HPDE6-E6E7 (cell line): ENCODE measurements around the gene PRKAG2.
A peak's percentile ranks its signal among the peaks of the same experiment; 100 is the strongest.

Source experiments
- DNase-seq: peaks from one replicate; pipeline ENCODE4 v3.0.0; 2011; ENCODE audit warnings: missing footprints; ENCODE audit errors: extremely low spot score

PRKAG2 gene

DNA sequence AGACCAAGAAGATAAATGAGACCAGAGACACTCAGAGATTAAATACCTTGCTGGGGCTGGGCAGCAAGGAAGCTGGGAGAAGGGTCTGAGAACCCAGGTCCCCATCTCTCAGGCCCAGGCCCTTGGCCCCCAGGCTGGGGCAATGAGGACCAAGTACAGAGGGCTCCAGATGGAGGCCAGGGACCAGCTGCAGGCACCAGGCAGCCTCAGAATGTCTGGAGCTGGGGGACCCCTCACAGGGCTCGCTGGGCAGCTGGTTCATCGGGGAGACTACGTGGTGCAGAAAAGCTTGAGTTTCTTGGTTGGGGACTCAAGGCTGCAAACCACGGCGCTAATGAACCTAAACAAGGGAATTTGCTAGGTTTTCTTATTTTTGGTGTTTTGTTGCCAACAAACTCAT, 75.6 kb downstream of the PRKAG2 start:
- no peak for DNase-seq

DNA sequence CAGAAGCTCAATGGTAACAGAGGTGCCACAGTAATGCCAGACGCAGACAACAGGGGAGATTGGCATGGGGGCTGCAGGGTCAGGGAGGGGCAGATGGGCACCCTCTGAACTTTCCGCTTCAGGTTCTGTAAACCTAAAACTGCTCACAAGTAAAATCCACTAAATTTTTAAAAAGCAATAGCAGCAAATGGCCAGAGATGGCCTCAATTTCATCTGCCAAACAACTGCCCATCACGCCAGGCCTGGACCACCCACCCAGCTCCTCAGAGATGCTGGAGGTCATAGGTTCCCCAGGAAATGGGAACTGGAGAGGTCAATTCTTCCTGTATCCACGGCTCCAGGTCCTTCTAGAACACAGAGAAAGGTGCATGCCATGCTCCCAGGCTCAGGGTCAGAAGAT, 76.1 kb downstream of the PRKAG2 start:
- DNase-seq, result no peak

DNA sequence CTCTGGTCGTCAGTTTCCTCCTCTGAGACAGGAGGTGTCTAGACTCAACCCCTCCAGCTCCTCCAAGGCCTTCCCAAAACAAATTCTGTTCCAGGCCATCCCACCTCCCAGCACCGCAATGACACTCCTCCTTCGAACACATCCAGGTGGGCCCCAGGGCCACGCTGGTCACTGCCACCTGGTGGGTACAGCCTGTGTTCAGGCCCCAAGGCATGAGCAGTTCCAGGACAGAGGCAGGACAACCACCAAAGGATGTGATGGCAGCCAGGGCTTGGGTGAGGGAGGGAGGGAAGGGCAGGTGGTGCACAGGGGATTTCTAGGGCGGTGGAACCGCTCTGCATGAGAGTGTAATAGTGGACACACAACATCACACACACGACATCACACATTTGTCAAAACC, 76.5 kb downstream of the PRKAG2 start:
- no peak for DNase-seq

DNA sequence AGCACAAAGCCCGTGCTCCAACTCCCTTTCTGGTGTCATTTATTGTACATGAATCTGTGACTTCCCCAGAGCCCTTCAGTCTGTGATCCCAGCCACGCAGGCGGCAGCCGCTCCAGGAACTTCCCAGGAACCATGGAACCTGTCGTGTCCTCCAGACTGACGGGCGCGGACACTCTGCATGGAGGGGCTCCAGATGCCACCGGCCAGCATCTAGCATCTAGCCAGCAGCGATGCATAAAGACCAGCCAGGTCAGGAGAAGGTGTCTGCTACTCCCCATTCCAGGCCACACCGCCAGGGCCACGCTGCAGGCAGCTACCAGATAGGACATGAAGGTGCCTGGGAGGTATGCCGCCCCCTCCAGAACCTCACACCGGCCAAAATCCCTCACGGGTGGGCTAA, 77.4 kb downstream of the PRKAG2 start:
- DNase-seq, result no peak

DNA sequence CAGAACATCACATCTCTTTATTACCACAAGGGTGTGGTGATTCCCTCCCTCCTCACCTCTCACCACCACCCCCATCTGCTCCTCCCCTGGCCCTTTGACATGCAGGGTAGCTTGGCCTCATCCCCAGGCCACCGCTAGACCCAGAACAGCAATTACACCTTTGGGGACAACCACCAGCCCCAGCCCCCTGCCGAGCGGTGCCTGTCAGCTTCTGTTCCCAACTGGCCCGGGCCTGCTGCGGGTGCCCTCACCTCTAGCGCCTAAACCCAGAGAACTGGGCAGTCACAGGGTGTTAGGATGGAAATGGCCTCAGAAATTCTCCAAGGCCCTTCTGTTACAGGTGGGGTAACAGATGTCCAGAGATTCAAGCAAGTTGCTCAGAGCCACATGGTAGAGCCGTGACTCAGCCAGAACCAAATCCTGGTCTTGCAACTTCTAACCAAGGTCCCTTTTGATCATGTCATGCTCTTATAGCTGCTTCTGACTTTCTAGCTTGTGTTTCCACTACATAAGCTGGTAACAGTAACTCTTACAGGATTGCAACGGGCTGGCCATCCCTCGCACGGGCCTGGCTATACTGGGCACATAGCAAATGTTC, 78.0 kb downstream of the PRKAG2 start:
- no peak for DNase-seq

DNA sequence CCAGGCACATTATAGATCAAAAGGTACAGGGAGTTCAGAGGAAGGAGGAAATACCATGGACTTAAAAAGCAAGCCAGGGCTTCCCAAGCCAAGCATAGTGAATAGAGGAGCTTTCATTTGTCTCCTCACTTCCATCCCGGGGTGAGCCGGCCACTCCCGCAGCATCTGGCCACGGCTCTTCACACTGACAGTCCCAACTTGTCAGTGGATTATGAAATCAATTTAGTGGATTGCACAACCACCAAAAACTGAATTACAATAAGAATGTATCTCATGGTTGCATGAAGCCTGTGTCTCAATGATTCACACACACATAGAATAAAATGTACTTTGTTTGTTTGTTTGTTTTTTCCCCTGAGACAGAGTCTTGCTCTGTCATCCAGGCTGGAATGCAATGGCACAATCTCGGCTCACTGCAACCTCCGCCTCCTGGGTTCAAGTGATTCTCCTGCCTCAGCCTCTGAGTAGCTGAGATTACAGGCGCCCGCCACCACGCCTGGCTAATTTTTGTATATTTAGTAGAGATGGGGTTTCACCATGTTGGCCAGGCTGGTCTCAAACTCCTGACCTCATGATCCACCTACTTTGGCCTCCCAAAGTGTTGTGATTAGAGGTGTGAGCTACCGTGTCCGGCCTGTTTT, 79.1 kb downstream of the PRKAG2 start:
- DNase-seq, result peak; percentile 84

DNA sequence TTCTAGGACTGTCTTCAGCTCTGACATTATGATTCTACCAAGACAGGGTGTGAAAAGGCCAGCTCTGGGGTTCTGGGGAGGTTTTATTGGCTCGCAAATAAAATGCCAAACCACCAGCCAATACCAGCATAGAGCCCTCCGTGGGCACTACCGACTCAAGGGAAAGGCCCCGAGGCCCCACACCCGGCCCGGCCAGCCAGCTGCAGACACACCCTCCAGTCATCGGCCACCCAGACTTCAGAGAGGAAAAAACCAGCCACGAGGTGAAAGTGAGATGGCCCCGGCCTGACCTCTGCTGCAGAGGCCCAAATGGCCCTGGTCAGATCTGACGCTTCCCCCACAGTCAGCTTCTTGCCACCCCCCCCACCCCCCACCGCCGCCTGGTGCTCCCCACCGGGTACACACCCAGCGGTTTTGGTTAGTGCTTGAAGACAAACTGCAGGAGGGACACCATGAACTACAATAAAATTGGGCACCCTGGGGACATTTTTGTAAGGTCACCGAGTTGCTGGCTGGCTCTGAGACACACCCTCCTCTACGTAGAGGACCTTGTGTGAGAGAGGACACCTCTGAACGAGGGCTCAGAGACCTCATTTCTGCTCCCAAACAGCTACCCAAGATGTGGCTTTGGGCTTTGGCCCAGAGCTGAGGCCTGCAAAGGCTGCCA, 79.9 kb downstream of the PRKAG2 start:
- DNase-seq, result no peak

DNA sequence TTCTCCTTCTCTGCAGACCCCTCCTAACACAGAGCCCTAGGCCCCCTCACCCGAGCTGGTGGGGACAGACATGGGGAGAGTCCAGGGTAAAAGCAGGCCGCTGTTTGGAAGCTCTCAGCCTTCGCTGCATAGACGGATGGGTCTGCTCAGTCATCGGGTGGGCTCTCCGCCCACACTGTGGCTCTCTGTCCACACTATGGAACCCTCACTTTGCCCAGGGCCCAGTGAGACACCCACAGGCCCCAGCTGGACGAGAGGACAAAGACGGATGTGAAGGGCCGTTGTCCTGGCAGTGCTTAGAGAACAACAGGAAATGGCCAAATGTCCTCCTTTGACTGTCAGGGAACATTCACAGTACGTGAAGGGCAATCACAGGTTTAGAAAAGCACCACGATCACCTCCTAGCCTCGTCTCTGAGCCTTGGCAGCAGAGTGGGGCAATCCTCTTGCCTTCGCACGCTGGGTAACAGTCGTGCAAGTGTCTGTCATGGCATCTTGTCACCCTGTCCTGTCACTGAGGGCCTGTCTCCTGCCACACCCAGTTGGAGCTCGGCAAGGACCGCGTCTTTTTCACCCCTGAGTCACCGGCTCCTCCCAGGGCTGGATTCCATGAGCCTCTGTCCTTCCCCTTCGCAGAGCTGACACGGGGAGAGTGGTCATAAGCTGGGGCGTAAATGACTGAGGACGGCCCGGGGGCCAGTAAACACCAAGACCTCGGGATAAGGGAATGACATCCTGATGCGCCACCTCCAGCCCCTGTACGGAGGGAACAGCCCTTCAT, 80.6 kb downstream of the PRKAG2 start:
- peak; percentile 84 for DNase-seq

DNA sequence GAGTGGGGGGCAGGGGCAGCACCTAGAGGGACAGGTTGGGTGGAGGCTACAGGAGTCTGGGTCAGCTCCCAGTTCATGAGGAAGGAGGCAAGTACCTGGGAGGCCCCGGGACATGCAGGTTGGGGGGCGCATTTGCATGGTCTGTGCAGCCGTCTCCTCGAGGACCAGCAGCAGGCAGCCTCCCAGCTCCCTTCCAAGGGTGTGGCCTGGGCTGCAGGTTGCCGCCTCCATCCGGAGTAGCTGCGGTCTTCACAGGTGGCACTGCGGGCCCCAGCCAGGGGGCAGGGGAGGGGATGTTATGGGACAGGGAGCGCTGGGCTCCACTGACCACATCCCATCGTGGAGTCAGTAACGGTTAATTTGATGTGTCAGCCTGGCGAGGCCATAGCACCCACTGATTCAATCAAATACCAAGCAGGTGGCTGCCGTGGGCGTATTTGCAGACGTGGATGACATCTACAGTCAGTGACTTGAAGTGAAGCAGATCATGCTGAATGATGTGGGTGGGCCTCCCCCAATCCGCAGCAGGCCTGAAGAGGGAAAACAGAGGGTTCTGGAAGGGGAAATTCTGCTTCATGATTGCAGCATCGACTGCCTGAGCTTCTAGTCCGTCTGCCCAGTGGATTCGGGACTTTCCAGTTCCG, 81.6 kb downstream of the PRKAG2 start:
- DNase-seq, result no peak

DNA sequence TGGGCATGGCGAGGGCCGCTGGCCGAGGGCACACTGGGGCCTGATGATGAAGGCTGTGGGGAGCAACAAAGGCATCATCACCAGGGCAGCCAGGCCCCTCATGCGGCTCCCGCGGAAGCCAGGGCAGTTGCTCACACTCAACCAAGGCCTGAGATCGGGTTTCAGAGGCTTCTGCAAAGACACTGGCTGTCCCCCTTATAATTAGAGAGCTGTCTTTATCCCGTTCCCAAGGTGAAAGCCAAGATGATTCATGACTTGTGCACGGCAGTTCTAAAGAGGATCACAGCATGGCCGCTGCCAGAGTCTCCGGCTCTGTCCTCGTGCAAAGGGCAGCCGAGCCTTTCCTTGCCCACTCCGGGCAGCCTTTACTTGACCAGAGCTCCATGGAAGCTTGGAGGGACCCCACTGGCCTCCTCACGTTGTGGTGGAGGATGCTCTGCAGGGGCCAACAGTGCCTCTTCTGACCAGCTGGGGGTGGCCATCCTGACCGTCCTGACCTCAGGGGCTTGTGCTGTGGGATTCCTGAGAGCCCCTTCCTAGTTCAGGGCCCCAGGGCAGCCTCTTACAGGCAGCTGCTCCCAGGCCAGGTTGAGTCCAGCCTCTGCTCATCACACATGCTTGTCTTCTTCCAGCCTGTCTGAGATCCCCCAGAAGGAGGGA, 82.3 kb downstream of the PRKAG2 start:
- no peak for DNase-seq

DNA sequence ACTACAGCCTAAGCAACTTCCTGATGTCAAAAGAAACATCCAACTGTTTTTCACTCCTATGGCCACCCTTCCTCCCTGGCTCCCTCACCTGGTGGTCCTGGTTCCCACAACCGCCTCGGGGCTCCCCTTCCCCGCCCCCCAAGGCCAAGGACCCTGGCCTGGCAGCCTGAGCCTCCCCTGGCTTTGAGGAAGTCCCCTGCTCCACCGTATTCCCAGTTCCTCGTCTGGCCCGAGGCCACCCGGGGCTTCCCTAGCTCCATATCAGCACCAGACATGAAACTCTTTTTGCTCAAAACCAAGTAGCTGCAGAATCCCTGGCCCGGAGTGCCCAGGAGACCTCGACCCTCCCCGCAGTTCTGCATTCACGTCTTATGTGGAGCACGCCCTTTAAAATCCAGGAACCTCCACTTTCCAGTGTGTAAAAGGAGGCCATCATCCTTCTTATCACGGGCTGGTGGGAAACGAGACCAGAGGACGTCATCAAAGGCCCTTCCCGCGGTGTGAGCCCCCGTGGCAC, 82.9 kb downstream of the PRKAG2 start:
- no peak for DNase-seq

DNA sequence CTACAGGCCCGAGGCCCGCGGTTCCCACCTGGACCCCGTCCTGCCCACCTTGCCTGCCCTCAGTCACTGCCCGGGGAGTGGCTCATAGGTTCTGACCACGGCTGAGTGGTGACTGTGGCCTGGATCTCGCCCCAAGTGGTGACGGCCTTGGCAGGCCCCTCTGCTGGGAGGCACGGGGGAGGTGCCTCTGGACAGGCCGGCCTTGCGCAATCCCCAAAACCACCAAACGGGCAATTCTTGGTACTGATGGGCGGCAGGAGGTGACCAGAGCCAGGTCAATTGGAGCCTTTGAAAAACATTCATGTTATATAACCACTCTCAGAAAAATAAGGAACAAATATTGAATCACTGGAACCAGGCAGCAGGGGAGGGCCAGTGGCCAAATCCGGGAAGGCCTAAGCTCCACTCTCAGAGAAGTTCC, 83.4 kb downstream of the PRKAG2 start:
- no peak for DNase-seq

DNA sequence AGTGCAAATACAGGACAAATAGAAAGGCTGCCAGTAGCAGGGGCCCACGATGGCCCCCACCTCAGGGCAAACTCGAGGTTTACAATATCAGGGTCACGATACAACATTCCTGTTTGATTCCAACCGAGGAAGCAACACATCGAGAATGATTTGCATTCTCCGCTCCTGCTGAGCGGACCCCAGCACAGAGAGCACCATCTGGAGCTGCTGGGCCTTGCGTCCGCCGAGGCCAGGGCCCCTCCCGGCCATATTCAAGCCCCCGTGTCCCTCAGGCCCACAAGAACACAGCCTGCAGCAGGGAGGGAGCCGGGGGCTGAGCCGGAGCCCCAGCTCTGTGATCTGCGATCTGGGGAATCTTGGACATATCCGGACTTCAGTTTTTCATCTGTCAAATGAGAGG, 84.3 kb downstream of the PRKAG2 start:
- no peak for DNase-seq

DNA sequence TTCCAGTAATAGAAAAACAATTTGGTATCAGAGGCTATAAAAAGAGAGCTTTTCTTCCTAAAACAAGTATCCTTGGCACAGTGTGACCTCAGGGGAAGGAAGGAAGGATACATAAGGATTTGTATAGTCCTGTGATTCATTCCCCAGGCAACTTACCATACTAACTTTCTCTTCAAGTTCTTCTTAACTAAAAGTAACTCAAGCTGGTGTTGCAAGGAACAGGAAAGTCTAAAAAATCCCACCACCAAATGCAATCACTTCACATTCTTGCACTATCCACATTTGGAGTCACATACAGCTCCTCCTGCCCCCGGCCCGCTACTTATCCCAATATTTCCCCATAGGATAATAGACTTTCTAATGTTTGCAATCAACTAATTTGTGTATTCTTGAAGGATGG, 84.8 kb downstream of the PRKAG2 start:
- no peak for DNase-seq

DNA sequence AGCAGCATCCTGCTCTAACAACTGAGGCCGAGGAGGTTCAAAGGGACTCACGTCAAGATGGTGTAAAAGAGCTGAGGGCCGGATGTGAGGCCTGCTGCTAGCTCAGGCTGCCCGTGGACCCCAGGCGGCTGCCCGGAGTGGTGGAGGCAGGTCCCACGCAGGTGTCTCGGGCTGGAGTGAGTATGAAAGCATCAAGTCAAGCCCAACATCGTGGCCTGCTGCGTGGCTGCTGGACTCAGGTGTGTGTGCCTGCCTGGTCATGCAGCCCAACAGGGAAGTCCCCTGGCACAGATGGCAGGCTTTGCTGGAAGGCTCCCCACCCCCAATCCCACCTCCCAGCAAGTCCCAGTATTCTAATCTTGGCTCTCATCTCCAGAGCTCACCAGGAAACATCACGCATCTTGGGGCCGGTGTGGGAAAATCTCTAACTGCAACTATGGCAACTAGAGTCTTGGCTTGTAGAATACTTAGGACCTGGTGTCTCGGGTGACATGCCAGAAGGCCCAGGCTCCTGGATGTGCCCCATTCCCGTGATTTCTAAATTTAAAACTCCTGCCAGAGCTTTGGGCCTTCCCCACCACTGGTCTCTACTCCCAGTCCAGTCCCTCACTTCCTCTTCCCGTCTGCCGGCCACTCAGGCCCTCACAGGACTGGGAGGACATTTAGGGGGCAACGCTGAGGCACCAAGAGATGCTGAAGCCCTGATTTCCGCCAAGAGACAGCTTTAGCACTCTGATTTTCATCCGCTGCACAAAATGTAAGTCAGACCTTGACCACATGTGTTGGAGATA, 85.9 kb downstream of the PRKAG2 start:
- DNase-seq, result no peak

DNA sequence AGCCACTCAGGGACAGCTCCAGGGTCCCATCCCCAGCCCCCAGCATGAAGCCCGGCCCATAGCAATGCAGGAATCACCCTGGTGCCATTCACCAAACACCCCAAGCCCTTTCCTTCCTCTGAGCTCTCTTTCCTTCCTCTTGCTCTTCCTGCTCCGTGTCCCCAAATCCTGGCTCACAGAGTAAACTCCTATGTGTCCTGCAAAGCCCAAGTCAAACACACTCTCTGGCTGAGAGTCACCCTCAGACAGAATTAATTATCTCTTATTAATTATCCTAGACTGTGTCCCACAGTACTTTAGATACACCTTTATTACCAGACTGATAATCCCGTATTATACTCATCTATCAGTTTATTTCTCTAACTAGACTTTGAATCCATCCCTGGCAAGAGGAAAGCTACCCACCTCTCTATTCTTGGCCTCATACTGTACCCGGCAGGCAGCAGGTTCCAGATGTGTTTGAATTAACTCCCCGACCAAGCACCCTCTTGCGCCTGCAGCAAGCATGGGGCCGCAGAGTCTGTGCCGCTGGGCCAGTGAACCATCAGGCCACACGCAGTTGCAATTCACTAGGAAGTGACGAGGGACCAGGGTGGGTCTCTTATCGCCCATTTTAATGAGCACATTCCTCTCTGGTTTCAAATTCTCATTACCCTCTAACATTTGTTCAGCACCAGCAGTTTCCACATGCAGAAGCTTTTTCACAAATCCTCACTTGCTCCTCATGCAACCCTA, 86.7 kb downstream of the PRKAG2 start:
- no peak for DNase-seq

DNA sequence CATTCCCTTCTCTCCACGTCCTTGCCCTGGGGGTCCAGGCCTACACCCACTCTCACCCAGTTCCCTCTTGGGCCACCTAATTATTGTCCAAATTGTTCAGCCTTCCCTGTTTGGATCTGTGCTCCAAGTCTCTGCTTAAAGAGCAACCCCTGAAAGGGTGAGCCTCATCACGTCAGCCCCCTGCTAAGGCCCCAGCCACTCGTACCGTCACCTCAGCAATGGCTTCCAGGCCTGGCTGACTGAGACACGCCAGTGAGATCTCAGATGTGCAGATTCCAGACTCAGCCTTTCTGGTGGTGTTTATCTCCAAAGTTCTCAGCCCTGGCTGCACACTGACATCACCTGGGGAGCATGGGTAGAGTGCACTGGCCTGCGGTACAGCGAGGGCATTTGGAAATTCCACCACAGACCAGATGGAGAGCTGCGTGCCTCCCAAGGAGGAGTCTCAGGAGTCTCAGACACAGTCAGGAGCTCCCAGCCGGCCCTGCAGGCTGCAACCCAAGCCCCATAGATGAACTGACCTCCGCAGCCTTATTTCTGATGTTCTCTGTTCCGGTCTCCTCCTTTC, 87.5 kb downstream of the PRKAG2 start:
- no peak for DNase-seq

DNA sequence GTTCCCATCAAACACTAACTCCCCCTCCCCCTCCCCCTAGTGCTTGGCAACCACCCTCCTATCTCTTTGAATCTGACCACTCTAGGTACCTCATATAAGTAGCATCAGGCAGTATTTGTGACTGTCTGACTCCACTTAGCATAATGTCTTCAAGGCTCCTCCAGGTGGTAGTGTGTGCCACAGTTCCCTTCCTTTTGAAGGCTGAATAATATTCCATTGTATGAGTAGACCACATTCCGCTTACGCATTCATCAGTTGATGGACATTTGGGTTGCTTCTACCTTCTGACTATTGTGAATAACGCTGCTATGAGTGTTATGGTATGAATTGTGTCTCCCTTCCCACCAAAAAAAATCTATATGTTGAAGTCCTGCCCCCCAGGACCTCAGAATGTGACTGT, 89.6 kb downstream of the PRKAG2 start:
- no peak for DNase-seq

DNA sequence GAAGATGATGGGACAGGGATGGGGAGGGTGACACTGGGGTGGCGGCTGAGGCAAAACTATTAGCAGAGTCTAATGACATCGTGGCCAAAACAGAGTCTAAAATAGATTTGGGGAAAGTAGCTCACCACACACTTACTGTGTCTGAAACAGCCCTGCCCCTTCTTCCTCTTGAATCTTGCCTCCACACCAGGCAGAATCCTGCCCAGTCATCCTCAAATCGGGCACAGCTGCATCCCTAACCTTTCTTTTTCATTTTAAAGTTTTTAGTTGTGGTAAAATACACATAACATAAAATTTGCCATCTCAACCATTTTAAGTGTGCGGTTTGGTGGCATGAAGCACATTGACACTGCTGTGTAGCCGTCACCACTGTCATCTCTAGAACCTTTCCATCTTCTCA, 90.0 kb downstream of the PRKAG2 start:
- DNase-seq, result no peak

DNA sequence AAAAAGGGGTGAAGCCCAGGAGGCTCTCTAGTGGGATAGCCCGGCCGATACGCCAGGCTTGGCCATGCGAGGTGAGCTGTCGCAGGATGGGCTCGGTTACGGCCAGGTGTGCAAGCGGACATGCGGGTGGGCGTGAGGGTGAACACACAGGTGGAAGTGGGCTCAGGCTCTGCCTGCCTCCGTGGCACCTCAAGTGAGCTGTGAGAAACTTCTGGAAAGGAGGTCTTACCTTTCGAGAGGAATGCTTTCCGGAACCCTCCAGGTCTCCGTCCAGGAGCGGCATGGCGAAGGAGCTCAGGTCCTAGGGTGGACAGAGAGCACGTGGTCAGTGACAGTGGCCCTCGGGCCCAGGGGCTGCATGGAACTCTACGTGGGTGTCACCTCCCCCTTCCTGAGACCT, 90.7 kb downstream of the PRKAG2 start:
- DNase-seq, result no peak
